Immature natural killer cell (primary cell): ENCODE measurements around the gene ATP5PO. TPM values are rescaled to one million over a fixed set of nuclear protein-coding genes. Genes with fewer than 3 reads are reported as not detected.

Source experiments
- DNase-seq, 3 donors: peaks; one replicate each; pipeline ENCODE4 v3.0.0; 2022; ENCODE audit warnings: mixed read lengths in 1 of 3
- H3K27ac Mint-ChIP-seq, 6 donors: one replicate each; pipeline ENCODE4 v1.8.0; 2020; ENCODE audit warnings: mixed read lengths in 6 of 6, mild to moderate bottlenecking in 5 of 6, inconsistent platforms in 4 of 6, moderate library complexity in 3 of 6
- H3K27me3 Mint-ChIP-seq, 3 donors: one replicate each; pipeline ENCODE4 v1.8.0; 2020 to 2021; ENCODE audit warnings: low read depth in 3 of 3, mild to moderate bottlenecking in 3 of 3, mixed read lengths in 3 of 3, moderate library complexity in 3 of 3, inconsistent platforms in 1 of 3
- H3K36me3 Mint-ChIP-seq, 3 donors: one replicate each; pipeline ENCODE4 v1.8.0; 2020; ENCODE audit warnings: mixed read lengths in 3 of 3, inconsistent platforms in 2 of 3, mild to moderate bottlenecking in 2 of 3
- H3K4me1 Mint-ChIP-seq, 2 donors: one replicate each; pipeline ENCODE4 v1.8.0; 2020; ENCODE audit warnings: inconsistent platforms in 2 of 2, mild to moderate bottlenecking in 2 of 2, mixed read lengths in 2 of 2, moderate library complexity in 1 of 2
- H3K4me3 Mint-ChIP-seq, 5 donors: one replicate each; pipeline ENCODE4 v1.8.0; 2020; ENCODE audit warnings: mild to moderate bottlenecking in 5 of 5, mixed read lengths in 5 of 5, inconsistent platforms in 3 of 5, moderate library complexity in 3 of 5
- H3K9me3 Mint-ChIP-seq, 6 donors: one replicate each; pipeline ENCODE4 v1.8.0; 2020; ENCODE audit warnings: mild to moderate bottlenecking in 6 of 6, mixed read lengths in 6 of 6, inconsistent platforms in 4 of 6, moderate library complexity in 3 of 6
- polyA plus RNA-seq, 3 donors: library from polyadenylated mRNA; unstranded; fragments of 300-500 nt; fragmentation: Illumina TruSeq; gene quantifications; one replicate each; pipeline ENCODE4 v1.2.3, GENCODE V29; 2021

Gene ATP5PO
- polyA plus RNA-seq, 3 donors from 2014 or later = 280 to 387 (median 352) TPM

GRCh38 chr21:33902349-33902748, 13.3 kb downstream of the ATP5PO start:
- Mint-ChIP-seq H3K4me3 (no peak overlapping the region), H3K4me1 (peaks cover 0 to 4% of the 10 kb centered on the region in 2 donors), H3K9me3 (no peaks in the 10 kb centered on the region), H3K36me3 (peaks cover 23 to 48% (median 34%) of the 10 kb centered on the region in 3 donors), H3K27me3 (no peaks in the 10 kb centered on the region), H3K27ac (peak overlapping the region in 1 of 6 donors; percentile 17)
- no peak for DNase-seq

- H3K27me3 Mint-ChIP-seq = no peaks in the 10 kb centered on the region
- peaks cover 0 to 4% of the 10 kb centered on the region in 2 donors for H3K4me1 Mint-ChIP-seq
- H3K27ac Mint-ChIP-seq = no peak overlapping the region
- no peak for DNase-seq
- H3K9me3 Mint-ChIP-seq = no peaks in the 10 kb centered on the region
- no peak overlapping the region for H3K4me3 Mint-ChIP-seq
- peaks cover 18 to 43% (median 28%) of the 10 kb centered on the region in 3 donors for H3K36me3 Mint-ChIP-seq
Observed at GRCh38 chr21:33901412-33902288, 14.0 kb downstream of the ATP5PO start.

- Mint-ChIP-seq H3K27ac (no peak overlapping the region), H3K4me3 (no peak overlapping the region), H3K36me3 (peaks cover 13 to 28% (median 17%) of the 10 kb centered on the region in 3 donors), H3K27me3 (peaks cover 4 to 8% (median 6%) of the 10 kb centered on the region in 3 donors), H3K4me1 (peaks cover 11 to 12% of the 10 kb centered on the region in 2 donors), H3K9me3 (no peaks in the 10 kb centered on the region)
- no peak for DNase-seq
Observed at GRCh38 chr21:33899199-33899598, 16.4 kb downstream of the ATP5PO start.

- no peaks in the 10 kb centered on the region for H3K9me3 Mint-ChIP-seq
- DNase-seq = no peak
- H3K36me3 Mint-ChIP-seq = peaks cover 13 to 26% (median 16%) of the 10 kb centered on the region in 3 donors
- H3K4me1 Mint-ChIP-seq = peaks cover 11 to 12% of the 10 kb centered on the region in 2 donors
- H3K27ac Mint-ChIP-seq = no peak overlapping the region
- H3K27me3 Mint-ChIP-seq = peaks cover 4 to 8% (median 6%) of the 10 kb centered on the region in 3 donors
- no peak overlapping the region for H3K4me3 Mint-ChIP-seq
Observed at GRCh38 chr21:33898586-33898985, 17.0 kb downstream of the ATP5PO start.

- peaks cover 4 to 10% (median 6%) of the 10 kb centered on the region in 3 donors for H3K27me3 Mint-ChIP-seq
- H3K27ac Mint-ChIP-seq = no peak overlapping the region
- no peaks in the 10 kb centered on the region for H3K9me3 Mint-ChIP-seq
- no peak for DNase-seq
- H3K36me3 Mint-ChIP-seq = peaks cover 8 to 18% (median 13%) of the 10 kb centered on the region in 3 donors
- no peak overlapping the region for H3K4me3 Mint-ChIP-seq
- peaks cover 11 to 12% of the 10 kb centered on the region in 2 donors for H3K4me1 Mint-ChIP-seq
Observed at GRCh38 chr21:33897739-33898138, 17.9 kb downstream of the ATP5PO start.

GRCh38 chr21:33897098-33897497, 18.5 kb downstream of the ATP5PO start:
- DNase-seq = no peak
- Mint-ChIP-seq H3K4me3 (no peak overlapping the region), H3K27me3 (peaks cover 4 to 10% (median 6%) of the 10 kb centered on the region in 3 donors), H3K36me3 (peaks cover 4 to 13% (median 12%) of the 10 kb centered on the region in 3 donors), H3K27ac (no peak overlapping the region), H3K9me3 (no peaks in the 10 kb centered on the region), H3K4me1 (peaks cover 11 to 12% of the 10 kb centered on the region in 2 donors)

GRCh38 chr21:33896691-33897090, 18.9 kb downstream of the ATP5PO start:
- H3K9me3 Mint-ChIP-seq = no peaks in the 10 kb centered on the region
- H3K27ac Mint-ChIP-seq = no peak overlapping the region
- peaks cover 11 to 12% of the 10 kb centered on the region in 2 donors for H3K4me1 Mint-ChIP-seq
- peaks cover 2 to 11% (median 9%) of the 10 kb centered on the region in 3 donors for H3K36me3 Mint-ChIP-seq
- no peak overlapping the region for H3K4me3 Mint-ChIP-seq
- peaks cover 4 to 10% (median 6%) of the 10 kb centered on the region in 3 donors for H3K27me3 Mint-ChIP-seq
- DNase-seq = no peak

GRCh38 chr21:33895356-33895755, 20.2 kb downstream of the ATP5PO start:
- H3K9me3 Mint-ChIP-seq = no peaks in the 10 kb centered on the region
- H3K27me3 Mint-ChIP-seq = peaks cover 4 to 10% (median 9%) of the 10 kb centered on the region in 3 donors
- no peak for DNase-seq
- H3K4me1 Mint-ChIP-seq = peaks cover 11 to 12% of the 10 kb centered on the region in 2 donors
- no peak overlapping the region for H3K4me3 Mint-ChIP-seq
- H3K27ac Mint-ChIP-seq = peak overlapping the region in 1 of 6 donors; percentile 13
- H3K36me3 Mint-ChIP-seq = peaks cover 0 to 6% (median 3%) of the 10 kb centered on the region in 3 donors

- Mint-ChIP-seq H3K36me3 (peaks cover 0 to 5% (median 2%) of the 10 kb centered on the region in 3 donors), H3K4me1 (peaks cover 11 to 12% of the 10 kb centered on the region in 2 donors), H3K4me3 (peak overlapping the region; percentile 8 to 71 (median 41)), H3K27me3 (peaks cover 4 to 10% (median 9%) of the 10 kb centered on the region in 3 donors), H3K27ac (peak overlapping the region in 1 of 6 donors; percentile 13), H3K9me3 (no peaks in the 10 kb centered on the region)
- peak; percentile 19 to 28 (median 20) for DNase-seq
Observed at GRCh38 chr21:33894736-33895288, 20.8 kb downstream of the ATP5PO start.

GRCh38 chr21:33893917-33894316, 21.7 kb downstream of the ATP5PO start:
- Mint-ChIP-seq H3K4me3 (no peak overlapping the region), H3K36me3 (no peaks in the 10 kb centered on the region), H3K27ac (no peak overlapping the region), H3K27me3 (peaks cover 5 to 10% (median 9%) of the 10 kb centered on the region in 3 donors), H3K4me1 (peaks cover 11 to 12% of the 10 kb centered on the region in 2 donors), H3K9me3 (no peaks in the 10 kb centered on the region)
- no peak for DNase-seq

GRCh38 chr21:33892853-33893252, 22.8 kb downstream of the ATP5PO start:
- Mint-ChIP-seq H3K27ac (no peak overlapping the region), H3K9me3 (no peaks in the 10 kb centered on the region), H3K27me3 (peaks cover 8 to 10% (median 9%) of the 10 kb centered on the region in 3 donors), H3K36me3 (no peaks in the 10 kb centered on the region), H3K4me1 (peaks cover 11 to 12% of the 10 kb centered on the region in 2 donors), H3K4me3 (no peak overlapping the region)
- DNase-seq = no peak

- H3K4me1 Mint-ChIP-seq = peaks cover 7 to 9% of the 10 kb centered on the region in 2 donors
- no peaks in the 10 kb centered on the region for H3K36me3 Mint-ChIP-seq
- no peak overlapping the region for H3K4me3 Mint-ChIP-seq
- H3K9me3 Mint-ChIP-seq = no peaks in the 10 kb centered on the region
- H3K27me3 Mint-ChIP-seq = peaks cover 7 to 8% (median 7%) of the 10 kb centered on the region in 3 donors
- H3K27ac Mint-ChIP-seq = no peak overlapping the region
- DNase-seq = no peak
Observed at GRCh38 chr21:33890187-33890586, 25.4 kb downstream of the ATP5PO start.

- Mint-ChIP-seq H3K27ac (no peak overlapping the region), H3K27me3 (peaks cover 0 to 7% (median 3%) of the 10 kb centered on the region in 3 donors), H3K9me3 (no peaks in the 10 kb centered on the region), H3K4me1 (no peaks in the 10 kb centered on the region), H3K36me3 (no peaks in the 10 kb centered on the region), H3K4me3 (no peak overlapping the region)
- no peak for DNase-seq
Observed at GRCh38 chr21:33886321-33886720, 29.3 kb downstream of the ATP5PO start.

GRCh38 chr21:33885172-33885514, 30.5 kb downstream of the ATP5PO start:
- Mint-ChIP-seq H3K27me3 (peaks cover 0 to 7% (median 0%) of the 10 kb centered on the region in 3 donors), H3K4me3 (no peak overlapping the region), H3K4me1 (no peaks in the 10 kb centered on the region), H3K27ac (no peak overlapping the region), H3K9me3 (no peaks in the 10 kb centered on the region), H3K36me3 (no peaks in the 10 kb centered on the region)
- DNase-seq = no peak
